Left cardiac atrium (tissue), 4 donors: Measurements from ENCODE around the gene LENG1. TPM values are rescaled to one million over a fixed set of nuclear protein-coding genes. Genes with fewer than 3 reads are reported as not detected.

ENCODE experiments used
- ATAC-seq, 2 donors: fragments of 200-7000 bp; cut with Tn5 transposase; one replicate each; pipeline ENCODE4 v1.9.1; 2020; ENCODE audit warnings: mild to moderate bottlenecking in 2 of 2, moderate library complexity in 2 of 2
- DNase-seq: peaks from one replicate; pipeline ENCODE4 v3.0.0-alpha.2; 2020
- intact Hi-C, 2 donors: fragments of 100-400 bp; cut with DNase I; formaldehyde crosslinking; loops; one replicate each; pipeline versions ENCODE4 v1.14.1 to v1.15.1; 2022 to 2023
- total RNA-seq, 2 donors: library from RNA; stranded (reverse); fragmentation: NEBNext Ultra II Directional; extraction: Animal tissue kit (Norgen Biotek cat#: 25700); gene quantifications; one replicate each; pipeline ENCODE4 v1.2.1, GENCODE V29; 2021
- donor health status: DM: no; HTN: yes; CAD: no.
- donor health status: DM: no; HTN: yes; CAD: no; lungs with severe emphysema.
- donor health status: DM: yes; HTN: yes; CAD: no.
- donor health status: Dilated cardiomyopathy.

LENG1 gene
- total RNA-seq, 2 donors from 2014 or later = 7.0 to 7.2 TPM

- ATAC-seq (no peak), DNase-seq (no peak)
- intact Hi-C loops = no loop called here
Observed at GRCh38 chr19:54128441-54128725, 31.1 kb downstream of the LENG1 start.

- intact Hi-C loops = no loop called here
- no peak for ATAC-seq
Observed at GRCh38 chr19:54127688-54128440, 31.7 kb downstream of the LENG1 start.

GRCh38 chr19:54125713-54126112 is 33.8 kb downstream of the LENG1 start:
- DNase-seq (no peak), ATAC-seq (no peak)
- intact Hi-C loops = no loop called here

More at GRCh38 chr19:54127688-54128440, 31.7 kb downstream of the LENG1 start:
- DNase-seq = no peak

GRCh38 chr19:54124393-54124792 is 35.1 kb downstream of the LENG1 start:
- DNase-seq (no peak), ATAC-seq (no peak)
- intact Hi-C loops = no loop called here

GRCh38 chr19:54123682-54124081 is 35.8 kb downstream of the LENG1 start:
- ATAC-seq = no peak
- intact Hi-C loops = no loop called here
- no peak for DNase-seq

GRCh38 chr19:54121259-54121658 is 38.3 kb downstream of the LENG1 start:
- intact Hi-C loops = no loop called here
- DNase-seq (no peak), ATAC-seq (no peak)

- intact Hi-C loops = no loop called here
- peak; percentile 95 to 97 for ATAC-seq
- DNase-seq = peak; percentile 98
Observed at GRCh38 chr19:54115109-54116063, 44.1 kb downstream of the LENG1 start, which contains the start of the genes PRPF31 and TFPT. Gene PRPF31, plus strand, starts transcription at chr19:54115754. Its CDS starts 2,525 bp downstream, at chr19:54118279. Gene TFPT, minus strand, starts transcription at chr19:54115657. Its CDS starts 388 bp downstream, at chr19:54115269.

GRCh38 chr19:54114340-54115108 is 45.0 kb downstream of the LENG1 start:
- ATAC-seq = peak; percentile 9 to 28
- intact Hi-C loops = no loop called here
- no peak for DNase-seq

GRCh38 chr19:54109651-54110050 is 49.9 kb downstream of the LENG1 start:
- ATAC-seq = peak in 1 of 2 donors; percentile 42
- DNase-seq = no peak
- intact Hi-C loops = no loop called here

- intact Hi-C loops = no loop called here
- DNase-seq (no peak), ATAC-seq (no peak)
Observed at GRCh38 chr19:54108496-54108895, 51.0 kb downstream of the LENG1 start.

- DNase-seq = no peak
- intact Hi-C loops = no loop called here
- no peak for ATAC-seq
Observed at GRCh38 chr19:54107876-54108490, 51.5 kb downstream of the LENG1 start.

GRCh38 chr19:54106716-54107115 is 52.8 kb downstream of the LENG1 start:
- ATAC-seq (no peak), DNase-seq (no peak)
- intact Hi-C loops = no loop called here

GRCh38 chr19:54105796-54106195 is 53.7 kb downstream of the LENG1 start:
- no peak for DNase-seq
- no peak for ATAC-seq
- intact Hi-C loops = no loop called here

Other genes starting within 250 kb of the LENG1 start
- gene CACNG8, start 196.8 kb downstream of the LENG1 start, total RNA-seq = under 1 TPM; 0.06 to 0.29 TPM
- under 1 TPM in 1 of 2 donors, not detected in 1; 0.21 TPM for gene CACNG6, start 168.1 kb downstream of the LENG1 start, total RNA-seq
- under 1 TPM in 1 of 2 donors, not detected in 1; 0.29 TPM for gene VSTM1, start 95.8 kb downstream of the LENG1 start, total RNA-seq
- not detected for gene TARM1, start 78.4 kb downstream of the LENG1 start, total RNA-seq
- 1 to 10 TPM; 1.4 to 1.9 TPM for gene OSCAR, start 58.9 kb downstream of the LENG1 start, total RNA-seq
- gene NDUFA3, start 56.9 kb downstream of the LENG1 start, total RNA-seq = 100 to 1,000 TPM; 272 to 373 TPM
- gene TFPT, start 44.1 kb downstream of the LENG1 start, total RNA-seq = 10 to 100 TPM; 14.0 to 16.8 TPM
- 10 to 100 TPM; 39.3 to 43.2 TPM for gene PRPF31, start 44.0 kb downstream of the LENG1 start, total RNA-seq
- 10 to 100 TPM; 18.9 to 21.4 TPM for gene CNOT3, start 22.0 kb downstream of the LENG1 start, total RNA-seq
- gene TMC4, start 13.4 kb upstream of the LENG1 start, total RNA-seq = 1 to 10 TPM in 1 of 2 donors, under 1 TPM in 1; 0.38 to 1.1 TPM
- 10 to 100 TPM; 21.6 to 21.7 TPM for gene MBOAT7, start 29.9 kb upstream of the LENG1 start, total RNA-seq
- gene TSEN34, start 31.6 kb upstream of the LENG1 start, total RNA-seq = 10 to 100 TPM; 17.4 to 20.5 TPM
- gene RPS9, start 41.1 kb upstream of the LENG1 start, total RNA-seq = 100 to 1,000 TPM; 738 to 776 TPM
- gene LILRB3, start 63.3 kb upstream of the LENG1 start, total RNA-seq = 10 to 100 TPM in 1 of 2 donors, 1 to 10 TPM in 1; 8.5 to 10.5 TPM
- 1 to 10 TPM; 6.0 to 6.5 TPM for gene LILRA6, start 83.1 kb upstream of the LENG1 start, total RNA-seq
- 10 to 100 TPM; 15.1 to 21.4 TPM for gene LILRB5, start 97.6 kb upstream of the LENG1 start, total RNA-seq
- 1 to 10 TPM; 3.3 to 5.5 TPM for gene LILRB2, start 121.4 kb upstream of the LENG1 start, total RNA-seq
- 1 to 10 TPM; 3.7 to 4.7 TPM for gene LILRA5, start 153.4 kb upstream of the LENG1 start, total RNA-seq
- gene LILRA4, start 179.4 kb upstream of the LENG1 start, total RNA-seq = not detected
- 10 to 100 TPM; 16.2 to 26.8 TPM for gene LAIR1, start 205.2 kb upstream of the LENG1 start, total RNA-seq